GM20431 (cell line): ENCODE data around the gene IRX1.

ENCODE experiments used
- in situ Hi-C: fragments of 300-500 bp; cut with MseI, MboI; formaldehyde crosslinking; loops from one replicate; pipeline ENCODE4 v1.15.0; 2020; ENCODE audit warnings: low sequenced_read_pairs; ENCODE audit not compliant: unreplicated experiment

Gene IRX1

DNA sequence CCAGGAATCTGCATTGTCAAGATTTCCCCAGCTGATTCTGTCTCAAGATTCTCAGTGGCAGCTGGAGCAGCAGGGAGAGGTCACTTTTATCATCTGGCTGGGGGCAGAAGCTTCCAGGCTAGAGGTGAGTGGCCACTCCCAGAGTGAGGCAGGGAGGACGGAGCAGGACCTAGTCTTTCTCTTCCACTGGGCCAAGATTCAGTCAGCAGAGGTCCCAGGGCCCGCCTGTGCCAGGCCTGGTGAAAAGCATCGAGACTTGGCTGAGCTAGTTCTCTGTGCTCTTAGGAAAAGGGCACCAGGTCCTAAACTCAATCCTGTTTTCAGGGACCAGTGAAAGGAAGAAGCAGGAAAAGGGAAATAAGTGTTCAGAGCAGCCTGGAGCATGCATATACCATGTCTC, 46.6 kb downstream of the IRX1 start:
- in situ Hi-C loops: no loop called here

DNA sequence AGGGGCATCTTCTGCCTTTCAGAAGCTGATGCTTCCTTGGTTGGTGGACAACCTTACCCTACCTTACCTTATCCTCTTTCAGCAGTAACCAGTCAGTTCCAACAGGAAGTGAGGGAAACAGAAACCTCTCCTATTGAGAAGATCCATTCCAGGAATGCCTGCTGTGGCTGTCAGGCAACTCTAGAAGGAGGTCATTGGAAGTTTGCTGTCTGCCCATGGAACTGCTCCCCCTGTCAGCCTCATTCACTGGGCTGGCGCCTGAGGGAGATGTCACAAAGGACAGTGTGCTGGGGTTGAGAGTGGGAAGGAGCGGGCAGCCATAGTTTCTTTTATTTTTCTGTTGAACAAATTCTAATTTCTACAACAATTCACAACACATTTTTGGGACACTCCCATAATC, 54.7 kb downstream of the IRX1 start:
- in situ Hi-C loops: no loop called here

DNA sequence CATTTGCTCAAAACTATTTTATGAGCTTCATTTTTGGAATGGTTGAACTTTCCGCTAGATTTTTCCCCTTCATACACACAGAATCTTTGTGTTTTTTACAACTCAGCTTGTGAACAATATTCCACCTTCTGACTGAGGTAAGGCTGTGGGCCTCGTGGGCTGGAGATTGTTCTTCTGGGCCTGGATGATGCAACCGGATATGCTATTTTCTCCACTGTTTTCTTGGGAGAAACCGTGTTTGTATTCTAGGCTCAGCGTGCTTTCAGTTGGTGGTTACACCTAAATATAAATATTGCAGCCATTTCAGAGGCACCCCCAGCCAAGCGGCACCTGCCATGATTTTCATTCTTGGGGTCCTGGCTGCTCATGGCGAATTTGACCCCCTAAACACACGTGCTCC, 55.2 kb downstream of the IRX1 start:
- in situ Hi-C loops: no loop called here
